Activated CD4-positive, CD25-positive, alpha-beta regulatory T cell (primary cell): Measurements from ENCODE around the gene TMEM44.
"Not testable (repeated sequence)": the region's sequence is repeated elsewhere in the genome, so short reads cannot be mapped to it uniquely, and the experiment has no call there.

Experiments used
- DNase-seq, 4 experiments: peaks; one replicate each; lab custom pipeline; 2025; lab: John Stamatoyannopoulos, UW

The TMEM44 gene

GRCh38 chr3:194555175-194556062 lies 77.8 kb downstream of the TMEM44 start:
- DNase-seq = no peak

- DNase-seq = no peak
Observed at GRCh38 chr3:194554473-194555123, 78.6 kb downstream of the TMEM44 start.

- DNase-seq = no peak
Observed at GRCh38 chr3:194552327-194552949, 80.8 kb downstream of the TMEM44 start.

GRCh38 chr3:194549853-194550252 lies 83.4 kb downstream of the TMEM44 start:
- no peak for DNase-seq

- no peak for DNase-seq
Observed at GRCh38 chr3:194548346-194549321, 84.6 kb downstream of the TMEM44 start.

- no peak for DNase-seq
Observed at GRCh38 chr3:194547042-194547441, 86.2 kb downstream of the TMEM44 start.

- not testable (repeated sequence) for DNase-seq
Observed at GRCh38 chr3:194545538-194545937, 87.7 kb downstream of the TMEM44 start.

GRCh38 chr3:194543550-194543949 lies 89.7 kb downstream of the TMEM44 start:
- no peak for DNase-seq

- no peak for DNase-seq
Observed at GRCh38 chr3:194541483-194541882, 91.7 kb downstream of the TMEM44 start.

- no peak for DNase-seq
Observed at GRCh38 chr3:194540274-194540905, 92.8 kb downstream of the TMEM44 start.

GRCh38 chr3:194539498-194539897 lies 93.7 kb downstream of the TMEM44 start:
- no peak for DNase-seq

- no peak for DNase-seq
Observed at GRCh38 chr3:194537732-194538247, 95.4 kb downstream of the TMEM44 start.
